ENCODE results near the gene SRRD.

The SRRD gene

GRCh38 chr22:26496456-26496855 lies 12.8 kb downstream of the SRRD start:
- Histone ChIP-seq H3K27me3 (ENCODE audit: insufficient read depth, low read length) (no peaks in the 10 kb centered on the region), H3K18ac (ENCODE audit: low read length) (no peak overlapping the region), H3K27ac (ENCODE audit: low read depth, low read length) (no peak overlapping the region), H3K4me1 (ENCODE audit: control insufficient read depth in 1 of 2, insufficient read depth in 2 of 2, low read length in 2 of 2) (no peaks in the 10 kb centered on the region), H2AK5ac (ENCODE audit: low read length) (no peak overlapping the region), H4K12ac (ENCODE audit: low read depth, low read length) (no peak overlapping the region), H3K4me2 (ENCODE audit: low read length) (no peak overlapping the region), H3K36me3 (ENCODE audit: control insufficient read depth in 1 of 2, insufficient read depth in 2 of 2, low read length in 2 of 2) (peaks cover 48 to 62% of the 10 kb centered on the region in 2 experiments), H4K91ac (ENCODE audit: low read depth, low read length) (no peak overlapping the region), H3K4me3 (ENCODE audit: low read depth, low read length) (no peak overlapping the region), H3K9ac (ENCODE audit: low read length) (no peak overlapping the region), H2AFZ (ENCODE audit: insufficient read depth, low read length, poor library complexity) (no peak overlapping the region), H3K79me1 (ENCODE audit: low read length) (no peaks in the 10 kb centered on the region), H3K79me2 (ENCODE audit: control insufficient read depth, insufficient read depth, low read length, poor library complexity) (no peaks in the 10 kb centered on the region), H2BK120ac (ENCODE audit: insufficient read depth, low read length, poor library complexity) (no peak overlapping the region), H3K4ac (ENCODE audit: low read depth, low read length) (no peak overlapping the region), H3K14ac (ENCODE audit: low read length) (no peak overlapping the region), H2BK12ac (ENCODE audit: low read length) (no peak overlapping the region), H4K8ac (ENCODE audit: low read depth, low read length) (no peak overlapping the region), H3K23ac (ENCODE audit: low read length) (no peak overlapping the region), H2BK5ac (ENCODE audit: low read depth, low read length, poor library complexity) (no peak overlapping the region), H3K9me3 (ENCODE audit: insufficient read depth, low read depth, low read length) (no peaks in the 10 kb centered on the region)
- no CpG with 5 or more reads among the region's 4 CpGs for WGBS (ENCODE audit: extremely low coverage, insufficient coverage, insufficient read length)
- DNase-seq = peak in 1 of 2 donors; percentile 38

GRCh38 chr22:26499188-26499703 lies 15.6 kb downstream of the SRRD start:
- H2BK5ac ChIP-seq (ENCODE audit: low read depth, low read length, poor library complexity) = no peak overlapping the region
- H2BK120ac ChIP-seq (ENCODE audit: insufficient read depth, low read length, poor library complexity) = no peak overlapping the region
- no peak overlapping the region for H3K18ac ChIP-seq (ENCODE audit: low read length)
- no peak overlapping the region for H3K27ac ChIP-seq (ENCODE audit: low read depth, low read length)
- H2AFZ ChIP-seq (ENCODE audit: insufficient read depth, low read length, poor library complexity) = no peak overlapping the region
- no peak overlapping the region for H4K8ac ChIP-seq (ENCODE audit: low read depth, low read length)
- no peaks in the 10 kb centered on the region for H3K27me3 ChIP-seq (ENCODE audit: insufficient read depth, low read length)
- no peak overlapping the region for H3K4me3 ChIP-seq (ENCODE audit: low read depth, low read length)
- H3K9me3 ChIP-seq (ENCODE audit: insufficient read depth, low read depth, low read length) = no peaks in the 10 kb centered on the region
- no peaks in the 10 kb centered on the region for H3K79me2 ChIP-seq (ENCODE audit: control insufficient read depth, insufficient read depth, low read length, poor library complexity)
- H4K12ac ChIP-seq (ENCODE audit: low read depth, low read length) = no peak overlapping the region
- H3K14ac ChIP-seq (ENCODE audit: low read length) = no peak overlapping the region
- no CpG with 5 or more reads among the region's 25 CpGs for WGBS (ENCODE audit: extremely low coverage, insufficient coverage, insufficient read length)
- no peaks in the 10 kb centered on the region for H3K4me1 ChIP-seq (ENCODE audit: control insufficient read depth in 1 of 2, insufficient read depth in 2 of 2, low read length in 2 of 2)
- no peak overlapping the region for H3K23ac ChIP-seq (ENCODE audit: low read length)
- H3K36me3 ChIP-seq (ENCODE audit: control insufficient read depth in 1 of 2, insufficient read depth in 2 of 2, low read length in 2 of 2) = peaks cover 36 to 58% of the 10 kb centered on the region in 2 experiments
- no peak overlapping the region for H3K4ac ChIP-seq (ENCODE audit: low read depth, low read length)
- H2AK5ac ChIP-seq (ENCODE audit: low read length) = no peak overlapping the region
- no peak for DNase-seq
- H2BK12ac ChIP-seq (ENCODE audit: low read length) = no peak overlapping the region
- no peak overlapping the region for H4K91ac ChIP-seq (ENCODE audit: low read depth, low read length)
- no peaks in the 10 kb centered on the region for H3K79me1 ChIP-seq (ENCODE audit: low read length)
- H3K4me2 ChIP-seq (ENCODE audit: low read length) = no peak overlapping the region
- no peak overlapping the region for H3K9ac ChIP-seq (ENCODE audit: low read length)

- H4K8ac ChIP-seq (ENCODE audit: low read depth, low read length) = no peak overlapping the region
- no peaks in the 10 kb centered on the region for H3K27me3 ChIP-seq (ENCODE audit: insufficient read depth, low read length)
- no peak overlapping the region for H4K91ac ChIP-seq (ENCODE audit: low read depth, low read length)
- H2BK12ac ChIP-seq (ENCODE audit: low read length) = no peak overlapping the region
- DNase-seq = no peak
- H2AK5ac ChIP-seq (ENCODE audit: low read length) = no peak overlapping the region
- no peak overlapping the region for H2BK5ac ChIP-seq (ENCODE audit: low read depth, low read length, poor library complexity)
- no peak overlapping the region for H4K12ac ChIP-seq (ENCODE audit: low read depth, low read length)
- no peak overlapping the region for H3K4me3 ChIP-seq (ENCODE audit: low read depth, low read length)
- H3K23ac ChIP-seq (ENCODE audit: low read length) = no peak overlapping the region
- WGBS (ENCODE audit: extremely low coverage, insufficient coverage, insufficient read length) = no CpG with 5 or more reads among the region's 2 CpGs
- H3K27ac ChIP-seq (ENCODE audit: low read depth, low read length) = no peak overlapping the region
- no peak overlapping the region for H2AFZ ChIP-seq (ENCODE audit: insufficient read depth, low read length, poor library complexity)
- H3K14ac ChIP-seq (ENCODE audit: low read length) = no peak overlapping the region
- no peaks in the 10 kb centered on the region for H3K9me3 ChIP-seq (ENCODE audit: insufficient read depth, low read depth, low read length)
- no peaks in the 10 kb centered on the region for H3K79me2 ChIP-seq (ENCODE audit: control insufficient read depth, insufficient read depth, low read length, poor library complexity)
- H3K79me1 ChIP-seq (ENCODE audit: low read length) = no peaks in the 10 kb centered on the region
- no peak overlapping the region for H3K18ac ChIP-seq (ENCODE audit: low read length)
- no peaks in the 10 kb centered on the region for H3K4me1 ChIP-seq (ENCODE audit: control insufficient read depth in 1 of 2, insufficient read depth in 2 of 2, low read length in 2 of 2)
- H2BK120ac ChIP-seq (ENCODE audit: insufficient read depth, low read length, poor library complexity) = no peak overlapping the region
- peaks cover 39 to 56% of the 10 kb centered on the region in 2 experiments for H3K36me3 ChIP-seq (ENCODE audit: control insufficient read depth in 1 of 2, insufficient read depth in 2 of 2, low read length in 2 of 2)
- no peak overlapping the region for H3K4me2 ChIP-seq (ENCODE audit: low read length)
- H3K4ac ChIP-seq (ENCODE audit: low read depth, low read length) = no peak overlapping the region
- H3K9ac ChIP-seq (ENCODE audit: low read length) = no peak overlapping the region
These were observed 18.3 kb downstream of the SRRD start for GRCh38 chr22:26501996-26502395.

- Histone ChIP-seq H3K79me2 (ENCODE audit: control insufficient read depth, insufficient read depth, low read length, poor library complexity) (no peaks in the 10 kb centered on the region), H3K14ac (ENCODE audit: low read length) (no peak overlapping the region), H4K91ac (ENCODE audit: low read depth, low read length) (no peak overlapping the region), H2AFZ (ENCODE audit: insufficient read depth, low read length, poor library complexity) (peak overlapping the region; percentile 6), H3K9ac (ENCODE audit: low read length) (no peak overlapping the region), H3K4me2 (ENCODE audit: low read length) (no peak overlapping the region), H3K27ac (ENCODE audit: low read depth, low read length) (no peak overlapping the region), H3K9me3 (ENCODE audit: insufficient read depth, low read depth, low read length) (no peaks in the 10 kb centered on the region), H3K18ac (ENCODE audit: low read length) (no peak overlapping the region), H3K4me1 (ENCODE audit: control insufficient read depth in 1 of 2, insufficient read depth in 2 of 2, low read length in 2 of 2) (no peaks in the 10 kb centered on the region), H3K23ac (ENCODE audit: low read length) (no peak overlapping the region), H3K27me3 (ENCODE audit: insufficient read depth, low read length) (no peaks in the 10 kb centered on the region), H3K4me3 (ENCODE audit: low read depth, low read length) (no peak overlapping the region), H3K36me3 (ENCODE audit: control insufficient read depth in 1 of 2, insufficient read depth in 2 of 2, low read length in 2 of 2) (peaks cover 40 to 54% of the 10 kb centered on the region in 2 experiments), H3K79me1 (ENCODE audit: low read length) (no peaks in the 10 kb centered on the region), H2AK5ac (ENCODE audit: low read length) (no peak overlapping the region), H2BK120ac (ENCODE audit: insufficient read depth, low read length, poor library complexity) (no peak overlapping the region), H3K4ac (ENCODE audit: low read depth, low read length) (no peak overlapping the region), H2BK12ac (ENCODE audit: low read length) (no peak overlapping the region), H2BK5ac (ENCODE audit: low read depth, low read length, poor library complexity) (no peak overlapping the region), H4K12ac (ENCODE audit: low read depth, low read length) (no peak overlapping the region), H4K8ac (ENCODE audit: low read depth, low read length) (no peak overlapping the region)
- no CpG with 5 or more reads among the region's 3 CpGs for WGBS (ENCODE audit: extremely low coverage, insufficient coverage, insufficient read length)
- DNase-seq = peak in 1 of 2 donors; percentile 34
These were observed 19.2 kb downstream of the SRRD start for GRCh38 chr22:26502688-26503561.

Measured in trophoblast cell (in vitro differentiated cells and primary cell).